ENCODE data around the gene COX14. TPM values are rescaled to one million over a fixed set of nuclear protein-coding genes. Genes with fewer than 3 reads are reported as not detected.

COX14 gene
- total RNA-seq, 2 experiments from 2014 or later, result 59.2 to 65.5 TPM

GRCh38 chr12:50082644-50083043, 29.4 kb upstream of the COX14 start:
- POLR2A ChIA-PET, result no interaction called here

GRCh38 chr12:50083301-50083700, 28.7 kb upstream of the COX14 start:
- ChIA-PET POLR2A (no interaction called here), CTCF (interaction anchor here (0.8 to 3.0 kb wide), 5 partner anchors 9 to 116 kb away, joined by 3 to 11 read pairs (median 3); no protein-coding TSS in a partner anchor)

More at GRCh38 chr12:50082644-50083043, 29.4 kb upstream of the COX14 start:
- CTCF ChIA-PET, result interaction anchor here (0.8 to 3.0 kb wide), 4 partner anchors 8 to 115 kb away, joined by 3 to 11 read pairs (median 4); no protein-coding TSS in a partner anchor

GRCh38 chr12:50084409-50084774, 27.6 kb upstream of the COX14 start:
- ChIA-PET POLR2A (interaction anchor here (0.5 to 1.7 kb wide), 11 partner anchors 14 to 766 kb away, joined by 3 to 8 read pairs (median 3); partner anchors contain the start of genes BCDIN3D, CERS5, COX14 and PRPF40B), CTCF (interaction anchor here (0.9 to 3.0 kb wide), 9 partner anchors 8 to 199 kb away, joined by 3 to 12 read pairs (median 3); partner anchors contain the start of genes CERS5, COX14, LIMA1 and RACGAP1)

- POLR2A ChIA-PET, result interaction anchor here (0.5 to 1.7 kb wide), 12 partner anchors 15 to 767 kb away, joined by 3 to 8 read pairs (median 3); partner anchors contain the start of genes BCDIN3D, CERS5, COX14 and PRPF40B
- CTCF ChIA-PET, result interaction anchor here (0.6 to 3.0 kb wide), 12 partner anchors 8 to 199 kb away, joined by 3 to 12 read pairs (median 4); partner anchors contain the start of genes CERS5, COX14, LIMA1 and RACGAP1
Measured at GRCh38 chr12:50084775-50085614, 27.0 kb upstream of the COX14 start, which contains the start of gene SMARCD1. Gene SMARCD1, plus strand, starts transcription at chr12:50085342. Its CDS starts 28 bp downstream, at chr12:50085370.

GRCh38 chr12:50085615-50086072, 26.4 kb upstream of the COX14 start:
- POLR2A ChIA-PET, result interaction anchor here (0.8 to 1.7 kb wide), 4 partner anchors 15 to 136 kb away, joined by 3 to 8 read pairs (median 4); partner anchors contain the start of gene CERS5
- CTCF ChIA-PET, result interaction anchor here (0.6 to 1.7 kb wide), 10 partner anchors 10 to 198 kb away, joined by 3 to 12 read pairs (median 4); partner anchors contain the start of genes CERS5, COX14, LIMA1 and RACGAP1

GRCh38 chr12:50086148-50086547, 25.9 kb upstream of the COX14 start:
- CTCF ChIA-PET, result interaction anchor here (0.7 to 3.8 kb wide), 3 partner anchors 10 to 119 kb away, joined by 3 to 9 read pairs (median 4); no protein-coding TSS in a partner anchor
- POLR2A ChIA-PET, result no interaction called here

- CTCF ChIA-PET, result interaction anchor here (0.6 to 5.8 kb wide), 6 partner anchors 24 to 165 kb away, joined by 3 to 38 read pairs (median 4); partner anchors contain the start of genes CERS5 and COX14
- POLR2A ChIA-PET, result no interaction called here
Measured at GRCh38 chr12:50087151-50087550, 24.9 kb upstream of the COX14 start.

- CTCF ChIA-PET, result interaction anchor here (0.6 to 5.8 kb wide), 11 partner anchors 10 to 149 kb away, joined by 3 to 38 read pairs (median 4); partner anchors contain the start of genes CERS5 and COX14
- POLR2A ChIA-PET, result no interaction called here
Measured at GRCh38 chr12:50087995-50088394, 24.0 kb upstream of the COX14 start.

- POLR2A ChIA-PET, result no interaction called here
- CTCF ChIA-PET, result interaction anchor here (0.6 to 5.8 kb wide), 10 partner anchors 11 to 150 kb away, joined by 3 to 38 read pairs (median 4); partner anchors contain the start of genes CERS5 and COX14
Measured at GRCh38 chr12:50088577-50089335, 23.3 kb upstream of the COX14 start.

- ChIA-PET CTCF (interaction anchor here (0.8 to 5.8 kb wide), 6 partner anchors 8 to 123 kb away, joined by 3 to 38 read pairs (median 4); partner anchors contain the start of gene COX14), POLR2A (interaction anchor here (0.6 kb wide), 1 partner anchor 91 kb away, joined by 7 read pairs; no protein-coding TSS in a partner anchor)
Measured at GRCh38 chr12:50089730-50090129, 22.3 kb upstream of the COX14 start.

- POLR2A ChIA-PET, result interaction anchor here (0.6 kb wide), 1 partner anchor 40 kb away, joined by 4 read pairs; no protein-coding TSS in a partner anchor
- CTCF ChIA-PET, result interaction anchor here (0.6 to 5.8 kb wide), 7 partner anchors 9 to 219 kb away, joined by 3 to 38 read pairs (median 4); partner anchors contain the start of gene COX14
Measured at GRCh38 chr12:50090391-50090790, 21.6 kb upstream of the COX14 start.

GRCh38 chr12:50097952-50098351, 14.1 kb upstream of the COX14 start:
- CTCF ChIA-PET, result interaction anchor here (1.3 kb wide), 1 partner anchor 13 kb away, joined by 5 read pairs; no protein-coding TSS in a partner anchor

GRCh38 chr12:50099302-50100008, 12.6 kb upstream of the COX14 start:
- POLR2A ChIA-PET, result no interaction called here

More at GRCh38 chr12:50097952-50098351, 14.1 kb upstream of the COX14 start:
- POLR2A ChIA-PET, result no interaction called here

GRCh38 chr12:50100561-50100960, 11.5 kb upstream of the COX14 start:
- POLR2A ChIA-PET, result no interaction called here
- CTCF ChIA-PET, result interaction anchor here (1.7 kb wide), 1 partner anchor 11 kb away, joined by 10 read pairs; the partner anchor contains the start of gene COX14

More at GRCh38 chr12:50099302-50100008, 12.6 kb upstream of the COX14 start:
- CTCF ChIA-PET, result no interaction called here

- ChIA-PET CTCF (interaction anchor here (1.7 to 1.9 kb wide), 2 partner anchors 9 to 10 kb away, joined by 8 to 10 read pairs; partner anchors contain the start of gene COX14), POLR2A (no interaction called here)
Measured at GRCh38 chr12:50101663-50102062, 10.4 kb upstream of the COX14 start.

- ChIA-PET POLR2A (no interaction called here), CTCF (interaction anchor here (0.6 to 1.9 kb wide), 2 partner anchors 9 to 74 kb away, joined by 3 to 8 read pairs; partner anchors contain the start of gene COX14)
Measured at GRCh38 chr12:50102131-50102531, 9.9 kb upstream of the COX14 start.

- ChIA-PET CTCF (interaction anchor here (0.6 to 1.9 kb wide), 3 partner anchors 9 to 73 kb away, joined by 3 to 8 read pairs (median 4); partner anchors contain the start of gene COX14), POLR2A (no interaction called here)
Measured at GRCh38 chr12:50102646-50103309, 9.3 kb upstream of the COX14 start.
